WTC11 (cell line): ENCODE results near the gene NPW. TPM values are rescaled to one million over a fixed set of nuclear protein-coding genes. Genes with fewer than 3 reads are reported as not detected.
A peak's percentile ranks its signal among the peaks of the same experiment; 100 is the strongest.

Source experiments
- ATAC-seq: fragments of 200-7000 bp; cut with Tn5 transposase; 2 replicates; pipeline ENCODE4 v1.10.0; 2021; ENCODE audit warnings: mild to moderate bottlenecking, moderate library complexity
- CTCF ChIA-PET: fragments of 300-600 bp; sonication (Branson Sonifier 250); formaldehyde crosslinking; loops from one replicate; lab custom pipeline; 2021; ENCODE audit warnings: antibody characterized with exemption; lab: Charles Lee
- POLR2A ChIA-PET: fragments of 350-600 bp; sonication (Branson Sonifier 250); formaldehyde crosslinking; loops from one replicate; lab custom pipeline; 2021; ENCODE audit warnings: antibody characterized with exemption; lab: Charles Lee
- DNase-seq: peaks from one replicate; pipeline ENCODE4 v3.0.0; 2021; ENCODE audit warnings: low spot score
- H3K27ac Mint-ChIP-seq: 2 replicates; pipeline ENCODE4 v1.8.0; 2021; ENCODE audit warnings: mixed read lengths
- H3K27me3 Mint-ChIP-seq: 2 replicates; pipeline ENCODE4 v1.8.0; 2021; ENCODE audit warnings: low read depth, mild to moderate bottlenecking, moderate library complexity, mixed read lengths
- H3K36me3 Mint-ChIP-seq: 2 replicates; pipeline ENCODE4 v1.8.0; 2021; ENCODE audit warnings: mixed read lengths
- H3K4me1 Mint-ChIP-seq: 2 replicates; pipeline ENCODE4 v1.8.0; 2022; ENCODE audit warnings: mixed read lengths
- H3K4me3 Mint-ChIP-seq: 2 replicates; pipeline ENCODE4 v1.8.0; 2021; ENCODE audit warnings: mild to moderate bottlenecking, moderate library complexity, mixed read lengths
- H3K9me3 Mint-ChIP-seq: 2 replicates; pipeline ENCODE4 v1.8.0; 2021; ENCODE audit warnings: mixed read lengths
- AR ChIP-seq: fragments of 250-450 bp; sonication (Bioruptor Pico); IDR thresholded peaks from 2 replicates; pipeline ENCODE4 v1.9.0; 2021; ENCODE audit warnings: mild to moderate bottlenecking
- CREM ChIP-seq: sonication (generic); formaldehyde crosslinking; IDR thresholded peaks from 2 replicates; pipeline ENCODE4 v1.8.1; 2022; ENCODE audit warnings: mild to moderate bottlenecking, missing genetic modification reagents, moderate library complexity
- E2F5 ChIP-seq: sonication (generic); formaldehyde crosslinking; IDR thresholded peaks from 2 replicates; pipeline ENCODE4 v1.8.1; 2022; ENCODE audit warnings: mild to moderate bottlenecking, moderate library complexity, missing genetic modification reagents
- ELF4 ChIP-seq: sonication (generic); formaldehyde crosslinking; IDR thresholded peaks from 2 replicates; pipeline ENCODE4 v1.8.1; 2022; ENCODE audit warnings: low read depth, mild to moderate bottlenecking, moderate library complexity, missing genetic modification reagents
- FOXJ3 ChIP-seq: sonication (generic); formaldehyde crosslinking; IDR thresholded peaks from 2 replicates; pipeline ENCODE4 v1.9.0; 2021; ENCODE audit warnings: missing genetic modification reagents, mild to moderate bottlenecking, borderline replicate concordance
- FOXK1 ChIP-seq: sonication (generic); formaldehyde crosslinking; IDR thresholded peaks from 2 replicates; pipeline ENCODE4 v1.8.0; 2022; ENCODE audit warnings: mild to moderate bottlenecking, moderate library complexity, missing genetic modification reagents
- FOXP4 ChIP-seq: sonication (generic); formaldehyde crosslinking; IDR thresholded peaks from 2 replicates; pipeline ENCODE4 v1.8.0; 2022; ENCODE audit warnings: mild to moderate bottlenecking, missing genetic modification reagents
- GRHL2 ChIP-seq: fragments of 250-450 bp; sonication (Bioruptor Pico); IDR thresholded peaks from 2 replicates; pipeline ENCODE4 v1.8.0; 2022; ENCODE audit warnings: mild to moderate bottlenecking, moderate library complexity; ENCODE audit not compliant: insufficient replicate concordance, severe bottlenecking
- IRF2 ChIP-seq: sonication (generic); formaldehyde crosslinking; IDR thresholded peaks from 2 replicates; pipeline ENCODE4 v1.8.0; 2022; ENCODE audit warnings: low read depth, missing genetic modification reagents, borderline replicate concordance
- MLX ChIP-seq: sonication (generic); formaldehyde crosslinking; IDR thresholded peaks from 2 replicates; pipeline ENCODE4 v1.8.1; 2023; ENCODE audit warnings: mild to moderate bottlenecking, missing genetic modification reagents, moderate library complexity
- NFATC4 ChIP-seq: fragments of 250-450 bp; sonication (Bioruptor Pico); IDR thresholded peaks from 2 replicates; pipeline ENCODE4 v1.9.0; 2021; ENCODE audit warnings: mild to moderate bottlenecking
- NFE2L1 ChIP-seq: sonication (generic); formaldehyde crosslinking; IDR thresholded peaks from 2 replicates; pipeline ENCODE4 v1.8.1; 2023; ENCODE audit warnings: missing genetic modification reagents
- NR1H2 ChIP-seq: sonication (generic); formaldehyde crosslinking; IDR thresholded peaks from 2 replicates; pipeline ENCODE4 v1.9.0; 2021; ENCODE audit warnings: mild to moderate bottlenecking, moderate library complexity, missing genetic modification reagents
- NR2C2 ChIP-seq: sonication (generic); formaldehyde crosslinking; IDR thresholded peaks from 2 replicates; pipeline ENCODE4 v1.8.0; 2022; ENCODE audit warnings: mild to moderate bottlenecking, missing genetic modification reagents
- NR3C1 ChIP-seq: sonication (generic); formaldehyde crosslinking; conservative IDR thresholded peaks from 2 replicates; pipeline ENCODE4 v1.8.1; 2023; ENCODE audit warnings: low read depth, mild to moderate bottlenecking, missing genetic modification reagents
- SMAD4 ChIP-seq: sonication (generic); formaldehyde crosslinking; IDR thresholded peaks from 2 replicates; pipeline ENCODE4 v1.8.0; 2022; ENCODE audit warnings: mild to moderate bottlenecking, missing genetic modification reagents
- SOX15 ChIP-seq: fragments of 250-450 bp; sonication (Bioruptor Pico); IDR thresholded peaks from 2 replicates; pipeline ENCODE4 v1.9.0; 2021; ENCODE audit warnings: mild to moderate bottlenecking
- TCF7 ChIP-seq: sonication (generic); formaldehyde crosslinking; IDR thresholded peaks from 2 replicates; pipeline ENCODE4 v1.8.0; 2022; ENCODE audit warnings: mild to moderate bottlenecking, low read depth, missing genetic modification reagents, moderate library complexity
- TEAD1 ChIP-seq: sonication (generic); formaldehyde crosslinking; IDR thresholded peaks from 2 replicates; pipeline ENCODE4 v1.8.0; 2022; ENCODE audit warnings: mild to moderate bottlenecking, missing genetic modification reagents
- USF2 ChIP-seq: sonication (generic); formaldehyde crosslinking; IDR thresholded peaks from 2 replicates; pipeline ENCODE4 v1.8.1; 2023; ENCODE audit warnings: mild to moderate bottlenecking, missing genetic modification reagents, moderate library complexity
- ZNF121 ChIP-seq: sonication (generic); formaldehyde crosslinking; IDR thresholded peaks from 2 replicates; pipeline ENCODE4 v1.8.0; 2023; ENCODE audit warnings: missing genetic modification reagents
- ZNF232 ChIP-seq: sonication (generic); formaldehyde crosslinking; IDR thresholded peaks from 2 replicates; pipeline ENCODE4 v1.8.0; 2022; ENCODE audit warnings: mild to moderate bottlenecking, missing genetic modification reagents
- ZNF263 ChIP-seq: sonication (generic); formaldehyde crosslinking; IDR thresholded peaks from 2 replicates; pipeline ENCODE4 v1.8.1; 2022; ENCODE audit warnings: low read depth, mild to moderate bottlenecking, moderate library complexity, missing genetic modification reagents
- ZNF317 ChIP-seq: sonication (generic); formaldehyde crosslinking; IDR thresholded peaks from 2 replicates; pipeline ENCODE4 v1.8.1; 2023; ENCODE audit warnings: low read depth, mild to moderate bottlenecking, moderate library complexity, missing genetic modification reagents, borderline replicate concordance
- ZNF416 ChIP-seq: fragments of 250-450 bp; sonication (Bioruptor Pico); IDR thresholded peaks from 2 replicates; pipeline ENCODE4 v1.9.0; 2021; ENCODE audit warnings: mild to moderate bottlenecking, inconsistent platforms
- ZNF671 ChIP-seq: fragments of 250-450 bp; sonication (Bioruptor Pico); IDR thresholded peaks from 2 replicates; pipeline ENCODE4 v1.8.0; 2021; ENCODE audit warnings: mild to moderate bottlenecking
- total RNA-seq: library from RNA; stranded (reverse); gene quantifications from 3 replicates; pipeline ENCODE4 v1.2.3, GENCODE V29; 2021

Gene NPW
- total RNA-seq, 1 experiment from 2014 or later, result 15.2 TPM

GRCh38 chr16:2063861-2064260, 44.3 kb downstream of the NPW start:
- no peaks in the 10 kb centered on the region for H3K4me1 Mint-ChIP-seq
- H3K9me3 Mint-ChIP-seq, result no peaks in the 10 kb centered on the region
- H3K4me3 Mint-ChIP-seq, result no peak overlapping the region
- ChIA-PET POLR2A (no interaction called here), CTCF (interaction anchor here (1.5 kb wide), 2 partner anchors 16 to 60 kb away, joined by 5 read pairs; partner anchors contain the start of genes NTHL1 and TSC2)
- DNase-seq (no peak), ATAC-seq (no peak)
- TF ChIP-seq NFE2L1 (no peak), ZNF263 (CRISPR knock-in tag) (no peak), CREM (CRISPR knock-in tag) (no peak), GRHL2 (CRISPR knock-in tag) (no peak), NR1H2 (CRISPR knock-in tag) (no peak), E2F5 (no peak), USF2 (no peak)
- H3K36me3 Mint-ChIP-seq, result peaks cover 14% of the 10 kb centered on the region
- H3K27me3 Mint-ChIP-seq, result no peaks in the 10 kb centered on the region
- H3K27ac Mint-ChIP-seq, result peak overlapping the region; percentile 50; the same call in 1 of the 2 replicates

GRCh38 chr16:2064368-2064945, 44.9 kb downstream of the NPW start:
- POLR2A ChIA-PET, result no interaction called here
- Mint-ChIP-seq H3K36me3 (peaks cover 16% of the 10 kb centered on the region), H3K27ac (no peak overlapping the region), H3K27me3 (no peaks in the 10 kb centered on the region), H3K9me3 (no peaks in the 10 kb centered on the region), H3K4me1 (no peaks in the 10 kb centered on the region), H3K4me3 (no peak overlapping the region)
- TF ChIP-seq SMAD4 (no peak), IRF2 (no peak), TEAD1 (CRISPR knock-in tag) (no peak), FOXK1 (CRISPR knock-in tag) (no peak), MLX (CRISPR knock-in tag) (no peak), FOXJ3 (CRISPR knock-in tag) (no peak), ZNF232 (CRISPR knock-in tag) (no peak), TCF7 (CRISPR knock-in tag) (no peak), ELF4 (CRISPR knock-in tag) (no peak), NR3C1 (CRISPR knock-in tag) (no peak), SOX15 (CRISPR knock-in tag) (no peak), NR2C2 (CRISPR knock-in tag) (no peak), NFATC4 (CRISPR knock-in tag) (no peak), ZNF317 (CRISPR knock-in tag) (no peak), ZNF263 (CRISPR knock-in tag) (no peak), ZNF416 (CRISPR knock-in tag) (no peak), ZNF121 (CRISPR knock-in tag) (no peak)
- DNase-seq, result no peak
- no peak for ATAC-seq
- CTCF ChIA-PET, result interaction anchor here (1.5 kb wide), 2 partner anchors 16 to 61 kb away, joined by 5 read pairs; partner anchors contain the start of genes NTHL1 and TSC2

GRCh38 chr16:2066139-2066538, 46.6 kb downstream of the NPW start:
- ATAC-seq (no peak), DNase-seq (no peak)
- Mint-ChIP-seq H3K9me3 (no peaks in the 10 kb centered on the region), H3K36me3 (peaks cover 20% of the 10 kb centered on the region), H3K27me3 (no peaks in the 10 kb centered on the region), H3K27ac (no peak overlapping the region), H3K4me3 (no peak overlapping the region), H3K4me1 (no peaks in the 10 kb centered on the region)
- CTCF ChIA-PET, result no interaction called here
- POLR2A ChIA-PET, result no interaction called here
- TF ChIP-seq ZNF671 (no peak), FOXP4 (CRISPR knock-in tag) (no peak), AR (CRISPR knock-in tag) (no peak)
